B cell (primary cell): ENCODE results near the gene NES. TPM values are rescaled to one million over a fixed set of nuclear protein-coding genes. Genes with fewer than 3 reads are reported as not detected.

Source experiments
- ATAC-seq: fragments of 200-7000 bp; cut with Tn5 transposase; one replicate; pipeline ENCODE4 v1.10.0; 2021; ENCODE audit warnings: low read depth, mild to moderate bottlenecking, moderate number of reproducible peaks, moderate library complexity
- CTCF ChIA-PET: fragments of 350-600 bp; sonication (Branson Sonifier 250); formaldehyde crosslinking; loops from one replicate; lab custom pipeline; 2021; ENCODE audit warnings: antibody characterized with exemption, inconsistent platforms; lab: Charles Lee
- POLR2A ChIA-PET: fragments of 350-600 bp; sonication (Branson Sonifier 250); formaldehyde crosslinking; loops from one replicate; lab custom pipeline; 2021; ENCODE audit warnings: antibody characterized with exemption; lab: Charles Lee
- DNase-seq: peaks from one replicate; pipeline ENCODE4 v3.0.0; 2013
- H2AFZ ChIP-seq: 2 replicates; pipeline ENCODE4 v1.6.1; 2012; ENCODE audit warnings: mild to moderate bottlenecking, low read depth, low read length; ENCODE audit not compliant: insufficient read depth, poor library complexity, severe bottlenecking
- H3K27ac ChIP-seq, 2 donors: 1 replicate in 1 of 2; 2 replicates in 1 of 2; pipeline ENCODE4 v1.5.1; 2012 to 2013; ENCODE audit warnings: low read length in 2 of 2, mild to moderate bottlenecking in 2 of 2, moderate library complexity in 1 of 2
- H3K27me3 ChIP-seq, 4 experiments: fragments of 200-600 bp in 1 of 4; sonication (generic) in 1 of 4; replicated peaks in 1 of 4; 1 replicate in 2 of 4; 2 replicates in 2 of 4; pipeline versions ENCODE4 v1.6.1 to v1.7.0; 2013 to 2016; ENCODE audit warnings: low read length in 3 of 4, mild to moderate bottlenecking in 2 of 4, mixed read lengths in 1 of 4, moderate library complexity in 1 of 4; ENCODE audit not compliant: insufficient read depth in 4 of 4, control insufficient read depth in 3 of 4; ENCODE audit errors: control extremely low read depth in 1 of 4
- H3K36me3 ChIP-seq, 2 experiments: replicated peaks in 1 of 2; 1 replicate in 1 of 2; 2 replicates in 1 of 2; pipeline versions ENCODE4 v1.6.1 to v1.7.1; 2013; ENCODE audit warnings: low read length in 1 of 2; ENCODE audit not compliant: insufficient read depth in 2 of 2, control insufficient read depth in 1 of 2; ENCODE audit errors: control extremely low read depth in 1 of 2, extremely low read depth in 1 of 2
- H3K4me1 ChIP-seq, 2 donors: fragments of 200-600 bp in 1 of 2; sonication (generic) in 1 of 2; 1 replicate in 1 of 2; 2 replicates in 1 of 2; pipeline versions ENCODE4 v1.5.1 to v1.6.1; 2013 to 2017; ENCODE audit warnings: low read length in 2 of 2; ENCODE audit not compliant: control insufficient read depth in 2 of 2, insufficient read depth in 2 of 2
- H3K4me2 ChIP-seq: replicated peaks from 2 replicates; pipeline ENCODE3; 2012; ENCODE audit warnings: mild to moderate bottlenecking, low read depth, low read length; ENCODE audit not compliant: poor library complexity, severe bottlenecking
- H3K4me3 ChIP-seq, 5 experiments: fragments of 200-600 bp in 1 of 5; sonication (generic) in 1 of 5; 1 replicate in 3 of 5; 2 replicates in 2 of 5; pipeline versions ENCODE4 v1.5.1 to v1.7.0; 2011 to 2016; ENCODE audit warnings: low read length in 4 of 5, mild to moderate bottlenecking in 4 of 5, low read depth in 2 of 5, control low read depth in 1 of 5, moderate library complexity in 1 of 5; ENCODE audit not compliant: insufficient read depth in 1 of 5; ENCODE audit errors: control extremely low read depth in 1 of 5, extremely low read depth in 1 of 5
- H3K79me2 ChIP-seq: fragments of 200-600 bp; sonication (generic); one replicate; pipeline ENCODE4 v1.6.0; 2016; ENCODE audit warnings: low read length; ENCODE audit not compliant: control insufficient read depth, insufficient read depth
- H3K9ac ChIP-seq: fragments of 200-600 bp; sonication (generic); 2 replicates; pipeline ENCODE4 v1.6.1; 2017; ENCODE audit warnings: mild to moderate bottlenecking, low read length, moderate library complexity
- H3K9me3 ChIP-seq, 3 donors: one replicate each; pipeline versions ENCODE4 v1.6.1 to v1.7.1; 2013; ENCODE audit warnings: low read length in 2 of 3; ENCODE audit not compliant: control insufficient read depth in 2 of 3, insufficient read depth in 1 of 3; ENCODE audit errors: control extremely low read depth in 1 of 3
- H4K20me1 ChIP-seq: 2 replicates; pipeline ENCODE4 v1.6.0; 2012; ENCODE audit warnings: mild to moderate bottlenecking, low read length; ENCODE audit not compliant: insufficient read depth, control insufficient read depth, poor library complexity, severe bottlenecking
- H3K27ac Mint-ChIP-seq: one replicate; pipeline ENCODE4 v1.8.0; 2021; ENCODE audit warnings: mixed read lengths
- H3K27me3 Mint-ChIP-seq: one replicate; pipeline ENCODE4 v1.8.0; 2021; ENCODE audit warnings: mixed read lengths
- H3K4me1 Mint-ChIP-seq: one replicate; pipeline ENCODE4 v1.8.0; 2021; ENCODE audit warnings: mixed read lengths
- H3K4me3 Mint-ChIP-seq: one replicate; pipeline ENCODE4 v1.8.0; 2021; ENCODE audit warnings: mixed read lengths
- H3K9me3 Mint-ChIP-seq: one replicate; pipeline ENCODE4 v1.8.0; 2022; ENCODE audit warnings: mixed read lengths; ENCODE audit not compliant: insufficient read depth
- EZH2 ChIP-seq: IDR thresholded peaks from 2 replicates; pipeline ENCODE4 v1.6.1; 2012; ENCODE audit warnings: borderline replicate concordance, low read depth, mild to moderate bottlenecking, moderate library complexity, low read length; ENCODE audit not compliant: insufficient read depth, poor library complexity, severe bottlenecking
- WGBS: methylation state at CpG from one replicate; pipeline ENCODE4 v1.1.5; 2013; ENCODE audit warnings: missing lambda C conversion rate; ENCODE audit not compliant: insufficient coverage; 5-methylcytosine and 5-hydroxymethylcytosine counted together
- intact Hi-C: fragments of 100-400 bp; cut with micrococcal nuclease; formaldehyde crosslinking; loops from one replicate; pipeline ENCODE4 v1.10.0; 2022
- polyA plus RNA-seq: library from polyadenylated mRNA; depleted of rRNA; stranded (reverse); fragments of >200 nt; gene quantifications from 2 replicates; pipeline ENCODE4 v1.2.3, GENCODE V29; 2012
- total RNA-seq, 2 donors: library from RNA; stranded (reverse); fragments of 120-200 nt in 1 of 2; gene quantifications; 1 replicate in 1 of 2; 2 replicates in 1 of 2; pipeline versions ENCODE4 v1.2.3 to v1.2.4, GENCODE V29; 2013 to 2022
- TF ChIP-seq, protein P1 (sequence below): fragments of 200-600 bp; IDR thresholded peaks from one replicate; pipeline ENCODE4 v1.8.0; 2022; ENCODE audit warnings: antibody characterized with exemption, mild to moderate bottlenecking

NES gene
- total and polyA plus RNA-seq, 2 donors (not counting 1 experiment from before 2014, with no cell fraction given), result 0.05 TPM; not detected in 1

DNA sequence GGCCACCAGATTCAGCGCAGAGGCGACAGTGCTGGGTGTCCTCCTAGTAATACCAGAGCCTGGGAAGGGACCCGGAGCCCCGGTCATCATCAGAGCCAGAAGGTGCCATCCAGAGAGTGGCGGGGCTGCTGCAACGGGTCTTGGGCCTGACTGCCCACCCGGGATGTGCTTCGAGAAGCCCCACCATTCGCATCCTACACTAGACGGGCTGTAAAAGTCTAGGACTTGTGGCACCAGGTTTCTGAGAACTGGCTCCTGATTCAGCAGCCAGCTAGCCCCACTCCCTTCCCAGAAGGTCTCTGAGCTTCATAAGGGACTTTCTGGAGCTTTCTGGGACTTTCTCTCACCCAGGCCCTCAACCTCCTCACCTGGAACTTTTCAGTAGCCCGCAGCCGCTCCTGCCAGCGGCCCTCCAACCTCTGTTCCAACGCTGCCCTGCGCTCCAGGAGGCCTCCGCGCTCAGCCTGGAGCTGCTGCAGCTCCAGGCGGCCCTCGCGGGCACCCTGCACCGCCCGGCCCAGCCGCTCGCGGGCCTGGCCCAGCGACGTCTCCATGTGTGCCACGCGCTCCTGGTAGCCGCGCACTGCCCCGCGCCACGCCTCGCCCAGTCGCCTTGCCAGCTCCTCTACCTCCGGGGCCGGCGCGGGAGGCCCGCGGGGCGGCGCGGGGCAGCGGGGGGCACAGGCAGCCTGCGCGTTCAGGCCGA is 940 bp downstream of the NES start:
- no peaks in the 10 kb centered on the region for H3K9me3 Mint-ChIP-seq
- H3K27me3 ChIP-seq, result peaks cover 0 to 72% (median 43%) of the 10 kb centered on the region in 4 experiments
- H3K9me3 ChIP-seq, result peaks cover 0 to 7% (median 0%) of the 10 kb centered on the region in 3 donors
- H3K27ac Mint-ChIP-seq, result no peak overlapping the region
- no peaks in the 10 kb centered on the region for H4K20me1 ChIP-seq
- peaks cover 17 to 20% of the 10 kb centered on the region in 2 donors for H3K4me1 ChIP-seq
- no peak for TF ChIP-seq EZH2
- TF ChIP-seq, protein P1, sequence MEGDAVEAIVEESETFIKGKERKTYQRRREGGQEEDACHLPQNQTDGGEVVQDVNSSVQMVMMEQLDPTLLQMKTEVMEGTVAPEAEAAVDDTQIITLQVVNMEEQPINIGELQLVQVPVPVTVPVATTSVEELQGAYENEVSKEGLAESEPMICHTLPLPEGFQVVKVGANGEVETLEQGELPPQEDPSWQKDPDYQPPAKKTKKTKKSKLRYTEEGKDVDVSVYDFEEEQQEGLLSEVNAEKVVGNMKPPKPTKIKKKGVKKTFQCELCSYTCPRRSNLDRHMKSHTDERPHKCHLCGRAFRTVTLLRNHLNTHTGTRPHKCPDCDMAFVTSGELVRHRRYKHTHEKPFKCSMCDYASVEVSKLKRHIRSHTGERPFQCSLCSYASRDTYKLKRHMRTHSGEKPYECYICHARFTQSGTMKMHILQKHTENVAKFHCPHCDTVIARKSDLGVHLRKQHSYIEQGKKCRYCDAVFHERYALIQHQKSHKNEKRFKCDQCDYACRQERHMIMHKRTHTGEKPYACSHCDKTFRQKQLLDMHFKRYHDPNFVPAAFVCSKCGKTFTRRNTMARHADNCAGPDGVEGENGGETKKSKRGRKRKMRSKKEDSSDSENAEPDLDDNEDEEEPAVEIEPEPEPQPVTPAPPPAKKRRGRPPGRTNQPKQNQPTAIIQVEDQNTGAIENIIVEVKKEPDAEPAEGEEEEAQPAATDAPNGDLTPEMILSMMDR, result no peak
- H3K27ac ChIP-seq, result no peak overlapping the region
- H3K4me1 Mint-ChIP-seq, result peaks cover 14% of the 10 kb centered on the region
- CTCF ChIA-PET, result interaction anchor here (0.9 to 8.5 kb wide), 10 partner anchors 11 to 291 kb away, joined by 3 to 102 read pairs (median 8); partner anchors contain the start of gene CRABP2
- 30% methylated on average over 49 of the region's 49 CpGs for WGBS
- DNase-seq (no peak), ATAC-seq (no peak)
- no peak overlapping the region for H3K9ac ChIP-seq
- H3K79me2 ChIP-seq, result no peaks in the 10 kb centered on the region
- intact Hi-C loops, result no loop called here
- H3K27me3 Mint-ChIP-seq, result peaks cover 59% of the 10 kb centered on the region
- H3K4me3 Mint-ChIP-seq, result no peak overlapping the region
- peak overlapping the region; percentile 62 for H3K4me2 ChIP-seq
- H2AFZ ChIP-seq, result peak overlapping the region; percentile 58
- no peak overlapping the region for H3K4me3 ChIP-seq
- POLR2A ChIA-PET, result interaction anchor here (0.5 kb wide), 1 partner anchor 27 kb away, joined by 6 read pairs; no protein-coding TSS in a partner anchor
- no peaks in the 10 kb centered on the region for H3K36me3 ChIP-seq
